WTC11 (cell line): ENCODE results near the gene IRF8. TPM values are rescaled to one million over a fixed set of nuclear protein-coding genes. Genes with fewer than 3 reads are reported as not detected.

Experiments
- ATAC-seq: fragments of 200-7000 bp; cut with Tn5 transposase; 2 replicates; pipeline ENCODE4 v1.10.0; 2021; ENCODE audit warnings: mild to moderate bottlenecking, moderate library complexity
- CTCF ChIA-PET: fragments of 300-600 bp; sonication (Branson Sonifier 250); formaldehyde crosslinking; loops from one replicate; lab custom pipeline; 2021; ENCODE audit warnings: antibody characterized with exemption; lab: Charles Lee
- POLR2A ChIA-PET: fragments of 350-600 bp; sonication (Branson Sonifier 250); formaldehyde crosslinking; loops from one replicate; lab custom pipeline; 2021; ENCODE audit warnings: antibody characterized with exemption; lab: Charles Lee
- DNase-seq: peaks from one replicate; pipeline ENCODE4 v3.0.0; 2021; ENCODE audit warnings: low spot score
- H3K27ac Mint-ChIP-seq: 2 replicates; pipeline ENCODE4 v1.8.0; 2021; ENCODE audit warnings: mixed read lengths
- H3K27me3 Mint-ChIP-seq: 2 replicates; pipeline ENCODE4 v1.8.0; 2021; ENCODE audit warnings: low read depth, mild to moderate bottlenecking, moderate library complexity, mixed read lengths
- H3K36me3 Mint-ChIP-seq: 2 replicates; pipeline ENCODE4 v1.8.0; 2021; ENCODE audit warnings: mixed read lengths
- H3K4me1 Mint-ChIP-seq: 2 replicates; pipeline ENCODE4 v1.8.0; 2022; ENCODE audit warnings: mixed read lengths
- H3K4me3 Mint-ChIP-seq: 2 replicates; pipeline ENCODE4 v1.8.0; 2021; ENCODE audit warnings: mild to moderate bottlenecking, moderate library complexity, mixed read lengths
- H3K9me3 Mint-ChIP-seq: 2 replicates; pipeline ENCODE4 v1.8.0; 2021; ENCODE audit warnings: mixed read lengths
- AR ChIP-seq: fragments of 250-450 bp; sonication (Bioruptor Pico); IDR thresholded peaks from 2 replicates; pipeline ENCODE4 v1.9.0; 2021; ENCODE audit warnings: mild to moderate bottlenecking
- ETV6 ChIP-seq: sonication (generic); formaldehyde crosslinking; IDR thresholded peaks from 2 replicates; pipeline ENCODE4 v1.8.1; 2022; ENCODE audit warnings: mild to moderate bottlenecking, missing genetic modification reagents
- IRF1 ChIP-seq: sonication (generic); formaldehyde crosslinking; IDR thresholded peaks from 2 replicates; pipeline ENCODE4 v1.8.0; 2023; ENCODE audit warnings: missing genetic modification reagents
- NR3C1 ChIP-seq: sonication (generic); formaldehyde crosslinking; conservative IDR thresholded peaks from 2 replicates; pipeline ENCODE4 v1.8.1; 2023; ENCODE audit warnings: low read depth, mild to moderate bottlenecking, missing genetic modification reagents
- OVOL2 ChIP-seq: fragments of 250-450 bp; sonication (Bioruptor Pico); IDR thresholded peaks from 2 replicates; pipeline ENCODE4 v1.9.0; 2021; ENCODE audit warnings: mild to moderate bottlenecking, borderline replicate concordance
- RELA ChIP-seq: sonication (generic); formaldehyde crosslinking; IDR thresholded peaks from 2 replicates; pipeline ENCODE4 v1.8.1; 2022; ENCODE audit warnings: missing genetic modification reagents, mild to moderate bottlenecking, borderline replicate concordance
- RORB ChIP-seq: fragments of 250-450 bp; sonication (Bioruptor Pico); IDR thresholded peaks from 2 replicates; pipeline ENCODE4 v1.9.0; 2021; ENCODE audit warnings: mild to moderate bottlenecking
- STAT6 ChIP-seq: sonication (generic); formaldehyde crosslinking; conservative IDR thresholded peaks from 2 replicates; pipeline ENCODE4 v1.8.1; 2023; ENCODE audit warnings: mild to moderate bottlenecking, low read depth, missing genetic modification reagents, moderate library complexity
- TP53 ChIP-seq: sonication (generic); formaldehyde crosslinking; IDR thresholded peaks from 2 replicates; pipeline ENCODE4 v1.8.1; 2023; ENCODE audit warnings: mild to moderate bottlenecking, missing genetic modification reagents
- ZNF121 ChIP-seq: sonication (generic); formaldehyde crosslinking; IDR thresholded peaks from 2 replicates; pipeline ENCODE4 v1.8.0; 2023; ENCODE audit warnings: missing genetic modification reagents
- ZNF232 ChIP-seq: sonication (generic); formaldehyde crosslinking; IDR thresholded peaks from 2 replicates; pipeline ENCODE4 v1.8.0; 2022; ENCODE audit warnings: mild to moderate bottlenecking, missing genetic modification reagents
- total RNA-seq: library from RNA; stranded (reverse); gene quantifications from 3 replicates; pipeline ENCODE4 v1.2.3, GENCODE V29; 2021
- TF ChIP-seq, protein P1 (sequence below): fragments of 250-450 bp; sonication (Bioruptor Pico); IDR thresholded peaks from 2 replicates; pipeline ENCODE4 v1.9.0; 2021; ENCODE audit warnings: moderate library complexity, mild to moderate bottlenecking, inconsistent platforms, borderline replicate concordance
- TF ChIP-seq, protein P2 (sequence below): sonication (generic); formaldehyde crosslinking; IDR thresholded peaks from 2 replicates; pipeline ENCODE4 v1.8.1; 2023; ENCODE audit warnings: mild to moderate bottlenecking, missing genetic modification reagents
- TF ChIP-seq, protein P3 (sequence below): sonication (generic); formaldehyde crosslinking; IDR thresholded peaks from 2 replicates; pipeline ENCODE4 v1.8.0; 2022; ENCODE audit warnings: mild to moderate bottlenecking, missing genetic modification reagents
- TF ChIP-seq, protein P4 (sequence below): sonication (generic); formaldehyde crosslinking; IDR thresholded peaks from 2 replicates; pipeline ENCODE4 v1.8.1; 2022; ENCODE audit warnings: missing genetic modification reagents, borderline replicate concordance
- TF ChIP-seq, protein P5 (sequence below): sonication (generic); formaldehyde crosslinking; IDR thresholded peaks from 2 replicates; pipeline ENCODE4 v1.8.1; 2023; ENCODE audit warnings: mild to moderate bottlenecking, missing genetic modification reagents, moderate library complexity

IRF8 gene
- total RNA-seq, 1 experiment from 2014 or later = 1.1 TPM

- TF ChIP-seq, protein P1, sequence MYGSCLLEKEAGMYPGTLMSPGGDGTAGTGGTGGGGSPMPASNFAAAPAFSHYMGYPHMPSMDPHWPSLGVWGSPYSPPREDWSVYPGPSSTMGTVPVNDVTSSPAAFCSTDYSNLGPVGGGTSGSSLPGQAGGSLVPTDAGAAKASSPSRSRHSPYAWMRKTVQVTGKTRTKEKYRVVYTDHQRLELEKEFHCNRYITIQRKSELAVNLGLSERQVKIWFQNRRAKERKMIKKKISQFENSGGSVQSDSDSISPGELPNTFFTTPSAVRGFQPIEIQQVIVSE (CRISPR knock-in tag) = no peak
- TF ChIP-seq ZNF121 (CRISPR knock-in tag) = no peak
- TF ChIP-seq ZNF232 (CRISPR knock-in tag) = no peak
- TF ChIP-seq OVOL2 (CRISPR knock-in tag) = no peak
- no peak for TF ChIP-seq IRF1
- no peak for TF ChIP-seq TP53
- TF ChIP-seq, protein P2, sequence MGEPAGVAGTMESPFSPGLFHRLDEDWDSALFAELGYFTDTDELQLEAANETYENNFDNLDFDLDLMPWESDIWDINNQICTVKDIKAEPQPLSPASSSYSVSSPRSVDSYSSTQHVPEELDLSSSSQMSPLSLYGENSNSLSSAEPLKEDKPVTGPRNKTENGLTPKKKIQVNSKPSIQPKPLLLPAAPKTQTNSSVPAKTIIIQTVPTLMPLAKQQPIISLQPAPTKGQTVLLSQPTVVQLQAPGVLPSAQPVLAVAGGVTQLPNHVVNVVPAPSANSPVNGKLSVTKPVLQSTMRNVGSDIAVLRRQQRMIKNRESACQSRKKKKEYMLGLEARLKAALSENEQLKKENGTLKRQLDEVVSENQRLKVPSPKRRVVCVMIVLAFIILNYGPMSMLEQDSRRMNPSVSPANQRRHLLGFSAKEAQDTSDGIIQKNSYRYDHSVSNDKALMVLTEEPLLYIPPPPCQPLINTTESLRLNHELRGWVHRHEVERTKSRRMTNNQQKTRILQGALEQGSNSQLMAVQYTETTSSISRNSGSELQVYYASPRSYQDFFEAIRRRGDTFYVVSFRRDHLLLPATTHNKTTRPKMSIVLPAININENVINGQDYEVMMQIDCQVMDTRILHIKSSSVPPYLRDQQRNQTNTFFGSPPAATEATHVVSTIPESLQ = no peak
Measured at GRCh38 chr16:85928401-85928820, 29.4 kb downstream of the IRF8 start (continued).

DNA sequence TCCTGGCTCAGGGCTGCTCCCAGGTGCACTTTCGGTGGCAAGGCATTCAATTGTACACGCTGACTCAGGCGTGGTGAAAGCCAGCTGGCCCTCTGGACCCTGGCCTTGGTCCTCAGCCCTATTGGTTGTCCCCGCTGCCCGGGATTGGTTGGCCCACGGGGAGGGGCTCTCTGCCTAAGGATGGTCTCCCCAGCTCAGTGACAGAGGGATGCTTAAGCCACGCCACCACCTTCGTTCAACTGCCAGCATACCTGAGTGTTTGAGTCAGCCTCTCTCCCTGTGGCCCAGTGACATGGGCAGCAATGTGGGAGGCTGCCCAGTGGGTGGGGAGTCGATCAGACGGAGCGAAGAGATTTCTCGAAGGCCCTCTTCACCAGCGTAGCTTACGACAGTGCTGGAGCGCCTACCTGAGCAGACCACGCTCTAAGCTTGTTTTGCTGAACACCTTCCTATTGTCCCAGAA lies 30.3 kb downstream of the IRF8 start:
- no peak overlapping the region for H3K27ac Mint-ChIP-seq
- CTCF ChIA-PET = interaction anchor here (1.9 kb wide), 1 partner anchor 10 kb away, joined by 4 read pairs; no protein-coding TSS in a partner anchor
- no peak for ATAC-seq
- DNase-seq = no peak
- no peaks in the 10 kb centered on the region for H3K9me3 Mint-ChIP-seq
- H3K27me3 Mint-ChIP-seq = no peaks in the 10 kb centered on the region; the same call in 1 of the 2 replicates
- H3K4me3 Mint-ChIP-seq = no peak overlapping the region
- no peak for TF ChIP-seq NR3C1 (CRISPR knock-in tag)
- TF ChIP-seq, protein P3, sequence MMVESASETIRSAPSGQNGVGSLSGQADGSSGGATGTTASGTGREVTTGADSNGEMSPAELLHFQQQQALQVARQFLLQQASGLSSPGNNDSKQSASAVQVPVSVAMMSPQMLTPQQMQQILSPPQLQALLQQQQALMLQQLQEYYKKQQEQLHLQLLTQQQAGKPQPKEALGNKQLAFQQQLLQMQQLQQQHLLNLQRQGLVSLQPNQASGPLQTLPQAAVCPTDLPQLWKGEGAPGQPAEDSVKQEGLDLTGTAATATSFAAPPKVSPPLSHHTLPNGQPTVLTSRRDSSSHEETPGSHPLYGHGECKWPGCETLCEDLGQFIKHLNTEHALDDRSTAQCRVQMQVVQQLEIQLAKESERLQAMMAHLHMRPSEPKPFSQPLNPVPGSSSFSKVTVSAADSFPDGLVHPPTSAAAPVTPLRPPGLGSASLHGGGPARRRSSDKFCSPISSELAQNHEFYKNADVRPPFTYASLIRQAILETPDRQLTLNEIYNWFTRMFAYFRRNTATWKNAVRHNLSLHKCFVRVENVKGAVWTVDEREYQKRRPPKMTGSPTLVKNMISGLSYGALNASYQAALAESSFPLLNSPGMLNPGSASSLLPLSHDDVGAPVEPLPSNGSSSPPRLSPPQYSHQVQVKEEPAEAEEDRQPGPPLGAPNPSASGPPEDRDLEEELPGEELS (CRISPR knock-in tag) = no peak
- no peak for TF ChIP-seq ZNF232 (CRISPR knock-in tag)
- no peak for TF ChIP-seq RELA
- no peak for TF ChIP-seq AR
- TF ChIP-seq STAT6 (CRISPR knock-in tag) = no peak
- TF ChIP-seq RORB = no peak
- TF ChIP-seq, protein P4, sequence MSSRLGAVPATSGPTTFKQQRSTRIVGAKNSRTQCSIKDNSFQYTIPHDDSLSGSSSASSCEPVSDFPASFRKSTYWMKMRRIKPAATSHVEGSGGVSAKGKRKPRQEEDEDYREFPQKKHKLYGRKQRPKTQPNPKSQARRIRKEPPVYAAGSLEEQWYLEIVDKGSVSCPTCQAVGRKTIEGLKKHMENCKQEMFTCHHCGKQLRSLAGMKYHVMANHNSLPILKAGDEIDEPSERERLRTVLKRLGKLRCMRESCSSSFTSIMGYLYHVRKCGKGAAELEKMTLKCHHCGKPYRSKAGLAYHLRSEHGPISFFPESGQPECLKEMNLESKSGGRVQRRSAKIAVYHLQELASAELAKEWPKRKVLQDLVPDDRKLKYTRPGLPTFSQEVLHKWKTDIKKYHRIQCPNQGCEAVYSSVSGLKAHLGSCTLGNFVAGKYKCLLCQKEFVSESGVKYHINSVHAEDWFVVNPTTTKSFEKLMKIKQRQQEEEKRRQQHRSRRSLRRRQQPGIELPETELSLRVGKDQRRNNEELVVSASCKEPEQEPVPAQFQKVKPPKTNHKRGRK (CRISPR knock-in tag) = no peak
- TF ChIP-seq ETV6 (CRISPR knock-in tag) = no peak
- TF ChIP-seq, protein P5, sequence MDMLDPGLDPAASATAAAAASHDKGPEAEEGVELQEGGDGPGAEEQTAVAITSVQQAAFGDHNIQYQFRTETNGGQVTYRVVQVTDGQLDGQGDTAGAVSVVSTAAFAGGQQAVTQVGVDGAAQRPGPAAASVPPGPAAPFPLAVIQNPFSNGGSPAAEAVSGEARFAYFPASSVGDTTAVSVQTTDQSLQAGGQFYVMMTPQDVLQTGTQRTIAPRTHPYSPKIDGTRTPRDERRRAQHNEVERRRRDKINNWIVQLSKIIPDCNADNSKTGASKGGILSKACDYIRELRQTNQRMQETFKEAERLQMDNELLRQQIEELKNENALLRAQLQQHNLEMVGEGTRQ (CRISPR knock-in tag) = no peak
- TF ChIP-seq, all 79 proteins: peak for 0
- Mint-ChIP-seq H3K4me1 (peaks cover 9% of the 10 kb centered on the region), H3K36me3 (no peaks in the 10 kb centered on the region)
- POLR2A ChIA-PET = no interaction called here
